ENCODE measurements around the gene PLPP7.

DNA sequence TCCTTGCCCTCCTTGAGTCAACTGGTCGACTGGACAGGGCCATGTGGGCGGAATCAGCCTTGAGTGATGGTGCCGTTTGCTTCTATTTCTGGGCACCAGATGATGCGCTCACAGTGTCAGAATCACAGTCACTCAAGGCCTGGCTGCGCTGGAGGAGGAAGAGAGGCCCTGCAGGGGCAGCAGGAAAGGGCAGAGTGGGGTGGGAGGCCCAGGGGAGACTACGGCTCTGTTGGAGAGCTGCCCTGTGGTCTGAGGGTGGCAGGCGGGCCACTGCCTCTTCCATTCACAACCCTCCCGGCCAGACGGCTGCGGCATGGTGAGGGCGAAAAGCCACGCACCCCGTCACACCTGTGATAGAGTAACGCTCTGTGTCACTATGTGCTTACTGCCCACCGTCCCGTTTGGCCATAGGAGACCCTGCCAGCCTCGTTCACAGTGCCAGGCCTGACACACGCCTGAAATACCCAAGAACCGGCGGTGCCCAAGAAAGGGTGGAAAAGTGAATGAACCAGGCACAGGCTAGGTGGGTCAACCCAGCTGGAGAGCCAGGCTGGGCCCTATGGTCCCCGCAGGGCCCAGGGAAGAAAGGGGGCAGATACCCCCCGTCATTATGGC, 9.9 kb downstream of the PLPP7 start:
- no peak for TF ChIP-seq POLR2AphosphoS5 (IDR thresholded peaks at IDR 0.05)
- no peak for TF ChIP-seq EZH2 (IDR thresholded peaks at IDR 0.05; ENCODE audit: borderline replicate concordance, insufficient read depth, low read length, poor library complexity, severe bottlenecking)
- no peak for TF ChIP-seq RAD21 (conservative IDR thresholded peaks at IDR 0.05)
- TF ChIP-seq, protein P1, sequence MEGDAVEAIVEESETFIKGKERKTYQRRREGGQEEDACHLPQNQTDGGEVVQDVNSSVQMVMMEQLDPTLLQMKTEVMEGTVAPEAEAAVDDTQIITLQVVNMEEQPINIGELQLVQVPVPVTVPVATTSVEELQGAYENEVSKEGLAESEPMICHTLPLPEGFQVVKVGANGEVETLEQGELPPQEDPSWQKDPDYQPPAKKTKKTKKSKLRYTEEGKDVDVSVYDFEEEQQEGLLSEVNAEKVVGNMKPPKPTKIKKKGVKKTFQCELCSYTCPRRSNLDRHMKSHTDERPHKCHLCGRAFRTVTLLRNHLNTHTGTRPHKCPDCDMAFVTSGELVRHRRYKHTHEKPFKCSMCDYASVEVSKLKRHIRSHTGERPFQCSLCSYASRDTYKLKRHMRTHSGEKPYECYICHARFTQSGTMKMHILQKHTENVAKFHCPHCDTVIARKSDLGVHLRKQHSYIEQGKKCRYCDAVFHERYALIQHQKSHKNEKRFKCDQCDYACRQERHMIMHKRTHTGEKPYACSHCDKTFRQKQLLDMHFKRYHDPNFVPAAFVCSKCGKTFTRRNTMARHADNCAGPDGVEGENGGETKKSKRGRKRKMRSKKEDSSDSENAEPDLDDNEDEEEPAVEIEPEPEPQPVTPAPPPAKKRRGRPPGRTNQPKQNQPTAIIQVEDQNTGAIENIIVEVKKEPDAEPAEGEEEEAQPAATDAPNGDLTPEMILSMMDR (IDR thresholded peaks at IDR 0.05; ENCODE audit: poor library complexity, severe bottlenecking): no peak
- TF ChIP-seq MXI1 (conservative IDR thresholded peaks at IDR 0.05; ENCODE audit: poor library complexity, severe bottlenecking): no peak
